ENCODE data around the gene WDR53.

DNA sequence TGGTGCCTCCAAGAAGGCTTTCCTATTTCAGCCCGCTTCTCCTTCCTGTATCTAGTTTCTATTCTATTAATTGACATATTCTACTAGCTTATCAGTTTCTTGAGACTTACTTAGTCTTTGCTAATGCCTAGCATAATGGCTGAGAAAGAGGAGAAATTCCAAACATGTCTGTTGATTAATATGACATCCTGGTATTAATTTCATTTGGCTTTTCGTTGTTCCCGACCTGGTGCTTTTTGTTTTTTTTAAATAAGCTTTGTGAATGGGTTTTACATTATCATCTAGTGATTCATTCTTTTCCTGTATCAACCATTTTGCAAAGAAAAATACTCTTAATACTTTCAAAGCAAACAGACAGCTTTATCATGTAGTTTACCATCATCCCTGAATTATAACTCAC lies 13.1 kb downstream of the WDR53 start:
- TF ChIP-seq POLR2AphosphoS5 (IDR thresholded peaks at IDR 0.05) (no peak), POLR2A (IDR thresholded peaks at IDR 0.05) (no peak)

Measured in spleen (tissue), 3 donors.